ENCODE measurements around the gene LAMP5.
A peak's percentile ranks its signal among the peaks of the same experiment; 100 is the strongest.

The LAMP5 gene

DNA sequence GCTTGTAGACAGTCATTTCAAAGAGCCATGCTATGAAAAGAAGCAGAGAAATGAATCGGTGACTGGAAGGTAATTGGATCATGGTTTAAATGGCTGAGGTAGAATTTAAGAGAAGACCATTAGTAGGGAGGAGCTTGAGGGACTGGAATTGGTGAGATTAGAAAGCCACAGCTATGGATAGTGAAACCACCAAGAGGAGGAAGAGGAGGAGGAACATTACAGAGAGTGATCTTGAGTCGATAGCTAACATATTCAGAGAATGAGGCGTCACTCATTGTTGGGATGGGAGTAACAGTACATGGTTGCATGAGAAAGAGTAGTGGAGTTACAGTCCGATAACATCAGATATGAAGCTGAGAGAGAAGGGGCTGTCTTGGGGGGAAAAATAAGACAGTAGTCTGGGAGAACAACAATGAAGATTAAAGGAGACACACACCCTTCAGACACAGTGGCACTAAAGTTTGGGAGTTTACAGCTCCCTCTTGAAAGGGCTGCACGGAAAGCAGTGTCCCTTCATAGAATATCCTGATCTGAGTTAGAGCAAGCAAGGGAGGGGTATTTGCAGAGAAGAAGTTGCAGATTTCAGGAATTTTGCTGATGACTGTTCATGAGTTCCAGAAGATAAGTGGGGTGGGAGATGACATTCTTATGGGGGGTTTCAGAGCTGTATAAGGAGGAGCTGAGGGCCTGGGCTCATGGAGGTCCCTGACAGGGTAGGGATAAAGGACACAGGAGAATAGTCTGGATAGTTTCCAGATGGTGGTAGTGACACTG, 15.1 kb upstream of the LAMP5 start:
- no peak for DNase-seq

DNA sequence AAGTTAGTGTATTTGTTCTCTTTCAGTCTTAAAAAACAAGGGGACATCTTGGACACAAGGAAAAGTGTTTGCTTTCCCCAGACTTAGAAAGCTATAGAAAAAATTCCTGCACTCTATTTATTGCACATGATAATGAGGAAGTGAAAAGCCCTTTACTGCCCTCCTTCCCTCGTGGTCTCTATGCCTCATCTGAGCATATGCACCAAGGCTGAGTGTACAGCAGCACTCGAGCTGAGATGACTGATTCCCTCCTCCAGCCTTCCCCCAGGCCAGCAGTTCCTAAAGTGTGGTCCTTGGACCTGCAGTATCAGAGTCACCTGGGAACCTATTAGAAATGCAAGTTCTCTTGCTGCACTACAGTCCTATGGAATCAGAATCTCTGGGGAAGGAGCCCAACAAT, 14.3 kb upstream of the LAMP5 start:
- peak in 1 of 56 donors; percentile 17 for DNase-seq

DNA sequence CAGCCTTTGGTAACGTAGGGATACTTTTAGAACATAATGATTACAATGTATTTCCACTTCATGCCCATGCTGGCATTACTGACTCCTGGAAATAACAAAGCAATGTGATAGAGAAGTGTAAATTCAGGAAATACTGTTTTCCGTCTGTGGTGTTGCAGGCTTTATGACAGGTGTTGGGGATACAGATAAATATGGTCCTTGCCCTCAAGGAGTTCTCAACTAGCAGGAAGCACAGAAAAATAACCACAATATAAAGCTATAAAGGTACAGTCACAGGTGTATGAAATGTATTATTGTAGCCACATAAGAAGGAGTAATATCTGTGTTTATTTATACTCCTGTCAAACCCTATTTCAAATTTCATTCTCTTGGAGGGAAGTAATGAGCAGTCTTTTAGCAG, 12.9 kb upstream of the LAMP5 start:
- DNase-seq: no peak

DNA sequence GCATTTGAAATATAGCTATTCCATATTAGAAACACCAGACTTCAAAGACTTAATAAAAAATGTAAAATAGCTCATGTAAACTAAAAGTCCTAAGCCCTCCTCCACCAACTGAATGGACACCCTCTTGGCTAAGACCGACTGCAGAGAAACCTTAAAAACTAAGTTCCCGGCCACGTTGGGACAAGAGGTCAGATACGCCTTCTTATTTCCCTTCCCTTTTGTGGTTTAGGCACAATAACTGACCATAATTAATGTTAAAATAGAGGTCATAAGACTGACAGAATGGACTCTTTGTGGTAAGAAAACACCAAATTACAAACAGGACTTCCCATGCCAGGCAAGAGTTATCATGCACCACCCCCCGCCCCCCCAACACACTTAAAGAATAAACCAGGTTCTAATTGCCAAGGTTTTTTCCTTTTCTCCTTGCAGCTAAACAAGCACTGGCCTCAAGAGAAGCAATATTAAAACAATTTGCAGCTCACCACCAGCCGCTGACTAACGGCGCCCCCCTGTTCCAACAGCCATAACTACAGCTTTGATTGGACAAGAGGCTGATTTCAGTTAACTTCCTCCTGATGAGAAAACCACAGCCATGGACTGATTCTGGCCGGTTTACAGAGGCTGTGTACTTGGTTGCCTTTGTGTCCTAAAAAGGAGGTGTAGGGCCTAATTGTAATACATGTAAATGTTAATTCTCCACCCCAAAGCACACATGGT, 10.7 kb upstream of the LAMP5 start:
- peak in 1 of 56 donors; percentile 26 for DNase-seq

DNA sequence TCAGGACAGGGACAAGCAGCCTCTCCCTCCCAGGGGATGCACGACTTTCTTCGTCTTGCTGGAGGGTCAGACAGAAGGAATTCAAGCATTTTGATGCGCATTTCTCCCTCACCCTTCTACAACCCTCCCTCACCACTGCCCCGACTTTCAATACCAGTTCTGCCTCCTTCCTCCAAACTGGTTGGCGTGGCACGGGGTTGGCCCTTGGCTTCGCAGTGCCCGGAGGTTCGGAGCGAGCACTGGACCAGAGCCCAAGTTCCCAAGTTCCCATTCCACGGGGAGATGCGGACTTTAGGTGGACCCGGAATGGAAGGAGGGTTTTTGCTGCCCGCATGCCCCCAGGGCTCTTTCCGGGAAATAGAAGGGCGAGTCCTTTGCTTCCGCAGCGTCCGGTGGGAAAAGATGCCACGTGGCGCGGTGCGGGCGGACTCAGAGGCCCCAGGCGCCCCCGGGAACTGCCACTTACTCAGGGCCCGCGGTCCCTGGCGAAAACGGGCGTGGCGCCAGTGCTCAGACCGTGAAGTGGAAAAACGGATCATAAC, 8.0 kb upstream of the LAMP5 start:
- DNase-seq: peak in 2 of 56 donors; percentile 8 to 42

DNA sequence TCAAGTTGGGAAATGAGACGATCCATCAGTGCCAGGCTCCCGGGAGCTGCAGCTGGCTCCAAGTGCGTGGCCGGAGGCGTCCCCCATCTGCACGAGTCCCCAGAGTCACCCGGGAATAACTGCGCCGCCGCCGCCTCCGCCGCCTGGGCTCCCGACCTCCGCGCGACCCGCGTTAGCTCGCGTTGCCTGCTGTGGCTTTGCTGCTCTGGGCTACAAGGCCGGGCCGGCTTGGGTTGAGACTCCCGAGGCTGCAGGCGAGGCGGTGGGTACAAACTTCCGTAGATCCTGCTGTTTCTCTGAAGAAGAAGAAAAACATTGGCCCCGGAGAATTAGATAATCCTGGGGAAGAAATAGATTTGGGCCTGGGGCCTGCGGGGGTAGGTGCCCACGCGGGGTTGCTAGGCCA, 7.4 kb upstream of the LAMP5 start:
- peak in 3 of 56 donors; percentile 26 to 42 (median 32) for DNase-seq

DNA sequence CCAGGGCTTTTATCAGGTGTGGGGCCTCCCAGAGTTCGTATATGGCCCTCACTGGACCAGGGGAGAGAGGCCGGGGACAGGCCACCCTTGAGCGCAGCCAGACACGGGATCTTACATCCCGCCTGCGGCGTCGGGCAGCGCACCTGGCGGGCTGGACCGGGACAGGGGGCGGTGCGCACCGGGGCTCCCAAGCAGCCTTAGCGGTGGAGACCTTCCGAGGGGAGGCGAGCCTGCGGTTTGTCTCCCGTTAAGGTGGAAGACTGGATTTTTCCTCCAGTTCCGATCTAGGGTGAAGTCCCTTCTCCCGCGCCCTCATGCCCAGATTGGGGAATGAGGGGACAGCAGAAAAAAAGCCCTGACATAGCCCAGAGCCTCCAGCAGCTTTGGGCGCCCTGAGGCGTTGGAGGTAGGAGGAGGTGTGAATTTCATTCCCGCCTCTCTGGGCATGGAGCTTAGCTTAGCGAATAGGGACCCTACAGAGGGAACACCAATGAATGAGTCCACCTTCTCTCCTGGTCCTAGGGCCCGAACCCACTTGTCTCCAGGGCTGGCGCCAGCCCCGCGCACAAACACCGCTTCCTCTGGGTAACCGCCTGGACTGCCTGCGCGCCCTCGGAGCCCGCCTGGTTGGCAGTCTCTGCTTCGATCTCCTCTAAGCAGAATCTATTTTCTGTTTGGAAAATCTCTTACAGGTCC, 6.7 kb upstream of the LAMP5 start:
- DNase-seq: no peak

DNA sequence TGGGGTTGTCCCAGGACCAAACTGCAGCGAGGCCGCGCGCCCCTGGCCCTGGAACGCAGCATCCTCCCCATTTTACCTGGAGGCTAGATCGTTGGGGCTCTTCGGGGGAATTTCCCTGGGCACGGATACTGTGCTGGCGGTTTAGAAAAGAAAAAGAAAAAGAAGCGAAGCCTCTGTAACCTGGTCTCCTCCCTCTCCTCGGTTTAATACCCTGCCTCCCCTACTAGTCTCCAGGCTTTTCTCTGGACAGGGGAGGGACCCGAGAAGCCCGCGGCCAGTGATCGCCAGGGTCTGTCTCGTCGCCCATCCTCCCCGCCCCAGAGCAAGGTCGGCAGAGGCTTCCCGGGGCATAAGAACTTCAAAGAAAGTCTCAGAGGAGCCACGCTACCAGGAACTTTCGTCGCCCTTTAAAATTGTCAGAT, 6.1 kb upstream of the LAMP5 start:
- no peak for DNase-seq

DNA sequence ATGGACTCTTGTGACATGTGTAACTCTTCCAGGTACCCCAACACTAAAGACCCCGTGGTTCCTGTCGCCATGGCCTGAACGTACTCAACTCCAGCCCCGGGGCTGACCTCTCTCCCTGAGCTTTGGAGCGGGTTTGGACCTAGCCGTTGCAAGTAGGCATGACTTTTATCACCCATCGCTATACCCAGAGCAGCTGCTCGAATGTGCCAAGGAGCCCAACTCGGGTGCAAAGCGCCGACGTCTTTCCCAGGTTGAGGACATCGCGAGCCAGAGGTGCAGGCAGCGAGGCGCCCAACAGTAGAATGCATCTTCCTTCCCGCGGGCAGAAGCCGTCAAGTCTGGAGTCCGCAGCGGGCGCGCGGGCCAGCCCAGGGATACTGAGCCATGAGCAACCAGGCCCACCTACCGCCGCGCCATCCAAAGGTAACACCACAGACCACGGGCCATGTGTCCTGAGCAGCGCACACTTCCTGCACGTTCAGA, 5.7 kb upstream of the LAMP5 start:
- DNase-seq: no peak

DNA sequence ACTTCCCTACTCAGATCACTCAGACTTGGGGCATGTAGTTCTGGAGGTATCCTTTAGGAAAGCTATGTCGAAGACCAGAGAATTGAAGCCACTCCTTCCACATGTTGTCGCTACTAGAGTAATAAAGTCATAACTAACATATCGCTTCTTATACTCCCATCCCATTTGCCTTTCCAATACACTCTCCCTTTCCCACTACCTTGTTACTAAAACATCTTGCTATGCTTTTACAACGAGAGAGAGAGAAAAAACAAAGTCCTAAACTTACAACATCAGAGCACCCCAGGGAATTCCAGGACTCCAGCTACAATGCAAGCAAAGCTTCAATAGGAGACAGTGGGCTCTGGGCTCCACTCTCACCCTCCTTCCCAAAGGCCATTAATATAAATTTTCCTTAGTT, 5.1 kb upstream of the LAMP5 start:
- DNase-seq: no peak

DNA sequence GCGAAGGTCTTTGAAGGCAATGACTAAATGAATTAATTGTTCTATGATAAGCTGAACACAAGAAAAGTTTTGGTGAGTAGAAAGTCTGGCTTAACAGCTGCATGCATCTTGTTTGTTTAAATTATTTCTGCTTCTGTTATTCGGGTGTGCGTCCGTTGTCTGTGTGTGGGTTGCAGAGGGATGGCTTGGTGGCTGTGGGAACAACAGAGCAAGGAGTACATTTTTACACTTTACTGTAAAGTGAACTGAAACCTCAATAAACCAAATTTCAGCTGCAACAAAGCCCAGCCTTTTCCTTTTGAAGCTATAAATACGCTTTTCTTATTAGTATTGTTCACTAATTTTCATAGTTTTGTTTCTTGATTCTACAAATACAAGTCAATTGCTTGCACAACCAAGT, 3.5 kb upstream of the LAMP5 start:
- DNase-seq: no peak

DNA sequence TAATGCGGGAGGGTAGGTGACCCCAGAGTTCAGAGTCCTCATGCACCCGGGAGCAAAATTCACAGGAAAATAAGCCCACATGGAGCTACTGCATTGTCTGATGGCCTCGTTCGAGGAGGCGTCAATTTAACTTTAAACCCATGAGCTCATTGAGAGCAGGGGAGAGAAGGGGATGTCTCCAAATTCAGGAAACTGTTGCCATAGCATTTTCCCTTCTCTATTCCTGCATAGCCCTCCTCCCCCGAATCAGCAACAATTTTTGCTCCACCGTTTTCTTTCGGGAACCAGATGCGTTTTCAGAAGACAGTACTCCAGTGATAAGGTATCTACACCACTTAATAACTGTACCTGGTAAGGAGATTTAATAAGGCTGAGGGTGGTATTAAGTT, 324 bp upstream of the LAMP5 start:
- DNase-seq: peak in 9 of 56 donors; percentile 28 to 51 (median 43)

DNA sequence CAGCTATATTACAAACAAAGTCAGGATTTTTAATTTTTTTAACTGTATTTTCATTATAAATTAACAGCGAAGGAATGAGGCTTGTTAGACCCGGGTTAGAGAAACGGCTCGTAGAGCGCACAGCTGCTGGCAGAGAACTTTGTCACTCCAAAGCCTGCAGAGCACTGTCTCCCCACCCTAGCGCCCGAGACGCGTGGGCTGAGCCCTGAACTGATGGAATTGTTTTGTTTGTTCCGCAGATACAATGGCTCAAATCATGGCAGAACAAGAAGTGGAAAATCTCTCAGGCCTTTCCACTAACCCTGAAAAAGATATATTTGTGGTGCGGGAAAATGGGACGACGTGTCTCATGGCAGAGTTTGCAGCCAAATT, 810 bp downstream of the LAMP5 start:
- DNase-seq: peak in 12 of 56 donors; percentile 12 to 59 (median 29)

DNA sequence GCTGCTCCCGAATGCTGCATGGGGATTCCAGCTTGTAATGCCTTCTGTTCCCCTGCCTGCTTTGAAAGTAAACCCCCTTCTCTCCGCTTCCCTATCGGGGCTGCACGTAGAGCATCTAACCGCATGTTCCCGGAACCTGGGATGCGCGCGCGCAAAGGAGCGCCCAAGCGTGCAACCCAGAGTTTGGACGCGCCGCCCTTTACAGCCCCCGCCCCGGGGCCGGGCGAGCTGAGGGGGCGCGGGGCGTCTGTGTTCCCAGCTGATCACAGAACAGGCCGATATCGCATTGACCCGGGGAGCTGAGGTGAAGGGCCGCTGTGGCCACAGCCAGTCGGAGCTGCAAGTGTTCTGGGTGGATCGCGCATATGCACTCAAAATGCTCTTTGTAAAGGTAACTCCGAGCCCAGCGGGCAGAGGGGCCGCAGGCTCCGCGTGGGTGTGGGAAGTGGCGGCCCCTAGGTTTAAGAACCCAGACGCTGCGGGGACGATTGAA, 1.4 kb downstream of the LAMP5 start:
- DNase-seq: peak in 11 of 56 donors; percentile 10 to 48 (median 31)

DNA sequence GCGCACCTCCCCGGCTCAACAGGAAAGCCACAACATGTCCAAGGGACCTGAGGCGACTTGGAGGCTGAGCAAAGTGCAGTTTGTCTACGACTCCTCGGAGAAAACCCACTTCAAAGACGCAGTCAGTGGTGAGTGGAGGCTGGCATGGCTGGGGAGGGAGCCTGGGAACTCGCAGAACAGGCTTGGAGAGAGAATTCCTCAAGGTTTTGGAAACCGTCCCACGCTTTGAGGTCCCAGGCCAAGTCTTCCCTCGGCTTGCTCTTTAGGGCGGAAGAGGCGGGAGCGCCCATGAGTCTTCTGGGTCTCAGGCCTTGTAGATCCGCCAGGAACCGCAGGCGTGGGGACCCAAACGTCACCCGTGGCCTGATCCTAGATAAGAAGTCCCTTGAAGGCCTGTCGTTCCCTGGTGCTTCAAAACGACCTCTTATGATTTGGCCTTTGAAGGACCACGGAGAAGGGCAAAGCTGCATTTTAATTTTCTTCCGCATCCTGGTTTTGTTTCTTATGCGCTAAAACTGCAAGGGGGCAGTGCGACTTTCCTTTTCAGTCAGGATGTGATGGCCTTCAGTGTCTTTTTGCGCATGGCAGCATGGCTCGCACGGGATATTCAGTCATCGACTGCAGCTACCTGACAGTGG, 2.0 kb downstream of the LAMP5 start:
- DNase-seq: peak in 9 of 56 donors; percentile 19 to 51 (median 31)

DNA sequence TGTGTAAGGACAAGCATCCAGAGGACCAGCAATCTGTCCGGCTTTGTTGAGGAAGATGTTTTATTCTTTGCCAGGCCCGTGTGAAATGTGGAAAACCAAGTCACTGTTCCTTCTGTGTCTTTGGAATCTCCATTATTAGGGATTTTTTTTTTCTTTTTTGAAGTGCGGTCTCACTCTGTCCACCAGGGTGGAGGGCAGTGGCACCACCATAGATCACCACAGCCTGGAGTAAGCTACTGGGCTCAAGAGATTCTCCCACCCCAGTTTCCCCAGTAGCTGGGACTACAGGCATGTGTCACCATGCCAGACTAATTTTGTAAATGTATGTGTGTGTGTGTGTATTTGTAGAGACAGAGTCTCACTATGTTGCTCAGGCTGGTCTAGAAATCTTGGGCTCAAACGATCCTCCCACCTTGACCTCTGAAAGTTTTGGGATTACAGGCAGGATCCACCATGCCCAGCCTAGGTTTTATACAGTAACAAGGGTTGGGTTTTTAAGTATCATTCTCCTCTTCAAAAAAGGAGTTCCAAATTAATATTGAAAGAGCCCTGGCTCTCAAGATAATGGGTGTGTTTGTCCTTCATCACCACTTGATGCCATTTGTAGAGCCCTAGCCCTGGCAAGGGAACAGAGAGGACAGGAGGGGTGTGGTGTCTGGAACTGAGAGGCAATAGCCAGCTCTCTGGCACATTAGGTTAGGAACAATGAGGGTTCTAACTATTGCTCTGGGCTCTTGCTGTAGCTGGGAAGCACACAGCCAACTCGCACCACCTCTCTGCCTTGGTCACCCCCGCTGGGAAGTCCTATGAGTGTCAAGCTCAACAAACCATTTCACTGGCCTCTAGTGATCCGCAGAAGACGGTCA, 3.1 kb downstream of the LAMP5 start:
- DNase-seq: no peak

DNA sequence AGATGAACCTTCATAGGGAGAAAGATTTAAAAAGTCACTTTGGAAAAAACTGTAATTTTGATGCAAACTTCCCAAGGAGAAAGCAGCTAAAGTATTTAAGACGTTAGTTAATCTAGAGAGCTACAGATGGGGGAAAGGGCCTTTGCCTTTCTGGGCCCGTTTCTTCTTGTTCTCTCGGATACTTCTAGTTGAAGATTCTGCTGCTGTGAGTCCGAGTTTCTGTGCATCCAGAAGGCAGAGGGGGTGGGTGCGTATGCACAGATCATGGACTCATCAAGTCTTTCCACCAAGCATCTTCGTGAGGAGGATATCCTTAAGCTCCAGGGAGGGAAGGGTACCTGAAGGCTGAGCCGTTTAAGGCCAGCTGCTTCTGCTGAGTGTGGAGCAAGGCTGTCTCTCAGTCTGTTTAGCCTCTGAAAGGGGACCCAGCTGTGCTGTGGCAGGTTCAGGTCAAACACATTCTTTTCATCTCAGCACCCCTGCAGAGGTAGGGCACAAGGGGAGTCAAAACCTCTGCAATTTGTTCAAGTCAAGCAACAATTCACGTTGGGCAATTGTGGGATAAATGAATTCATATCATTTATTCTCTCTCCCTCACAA, 4.3 kb downstream of the LAMP5 start:
- no peak for DNase-seq

DNA sequence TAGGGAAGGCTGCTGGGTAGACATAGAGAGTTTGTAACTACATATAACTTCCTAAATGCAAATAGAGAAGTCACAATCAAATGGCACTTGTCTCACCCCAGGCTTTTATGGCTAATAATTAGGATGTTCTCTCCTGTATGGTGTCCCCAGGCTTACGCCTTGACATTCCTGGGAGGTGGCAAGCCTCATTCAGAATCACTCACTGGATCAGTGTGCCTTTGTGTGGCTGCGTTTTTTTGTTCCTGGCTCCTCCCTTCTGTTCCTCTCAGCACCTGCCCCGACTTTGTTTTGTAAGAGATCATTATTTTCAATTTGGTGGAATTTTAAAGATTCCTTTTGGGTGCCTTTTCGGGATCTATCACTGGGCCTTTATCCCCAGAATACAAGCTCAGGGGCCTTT, 5.7 kb downstream of the LAMP5 start:
- peak in 1 of 56 donors; percentile 19 for DNase-seq

DNA sequence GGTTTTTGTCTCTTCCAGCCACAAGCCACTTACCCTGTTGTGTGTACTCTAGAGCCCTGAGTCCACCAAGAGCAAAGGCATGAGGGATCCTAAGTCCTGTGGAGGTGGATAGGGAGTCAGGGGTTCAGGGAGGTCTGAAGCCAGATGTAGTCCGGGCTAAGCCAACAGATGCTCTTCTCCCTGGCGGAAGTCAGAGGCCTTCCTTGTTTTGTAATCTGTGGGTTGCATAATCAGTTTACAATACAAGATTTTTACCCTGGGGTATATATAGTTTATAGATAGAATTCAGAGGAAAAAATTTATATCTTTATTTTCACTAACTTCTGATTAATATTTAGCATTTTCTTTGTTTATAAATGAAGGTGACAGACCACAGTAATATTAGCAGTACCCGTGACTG, 9.2 kb downstream of the LAMP5 start:
- DNase-seq: no peak

DNA sequence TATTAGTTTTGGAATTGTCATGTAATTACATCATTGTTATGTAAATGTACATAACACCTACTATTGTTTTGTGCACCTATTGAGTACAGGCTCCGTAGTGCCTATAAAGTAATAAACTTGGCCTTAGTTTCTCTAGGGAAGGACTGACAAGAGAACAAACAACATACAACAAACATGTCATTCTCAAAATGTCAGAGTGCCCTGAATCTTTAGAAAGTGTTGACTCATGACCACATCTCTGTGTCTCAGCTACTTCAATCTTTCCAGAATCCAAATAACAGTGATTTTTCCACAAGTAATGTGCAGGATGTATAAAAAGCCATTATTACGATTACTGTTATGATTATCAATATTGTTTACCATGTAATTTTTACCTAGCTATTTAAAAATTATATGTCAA, 17.2 kb downstream of the LAMP5 start:
- no peak for DNase-seq

Data from nucleus accumbens (tissue), 56 donors.